ENCODE measurements around the gene EIF3K. TPM values are rescaled to one million over a fixed set of nuclear protein-coding genes. Genes with fewer than 3 reads are reported as not detected.

The EIF3K gene
- total and polyA plus RNA-seq, 2 of the 13 experiments (the other 11 are each of a cell fraction or from before 2014, with no cell fraction given) = 179 to 258 TPM

DNA sequence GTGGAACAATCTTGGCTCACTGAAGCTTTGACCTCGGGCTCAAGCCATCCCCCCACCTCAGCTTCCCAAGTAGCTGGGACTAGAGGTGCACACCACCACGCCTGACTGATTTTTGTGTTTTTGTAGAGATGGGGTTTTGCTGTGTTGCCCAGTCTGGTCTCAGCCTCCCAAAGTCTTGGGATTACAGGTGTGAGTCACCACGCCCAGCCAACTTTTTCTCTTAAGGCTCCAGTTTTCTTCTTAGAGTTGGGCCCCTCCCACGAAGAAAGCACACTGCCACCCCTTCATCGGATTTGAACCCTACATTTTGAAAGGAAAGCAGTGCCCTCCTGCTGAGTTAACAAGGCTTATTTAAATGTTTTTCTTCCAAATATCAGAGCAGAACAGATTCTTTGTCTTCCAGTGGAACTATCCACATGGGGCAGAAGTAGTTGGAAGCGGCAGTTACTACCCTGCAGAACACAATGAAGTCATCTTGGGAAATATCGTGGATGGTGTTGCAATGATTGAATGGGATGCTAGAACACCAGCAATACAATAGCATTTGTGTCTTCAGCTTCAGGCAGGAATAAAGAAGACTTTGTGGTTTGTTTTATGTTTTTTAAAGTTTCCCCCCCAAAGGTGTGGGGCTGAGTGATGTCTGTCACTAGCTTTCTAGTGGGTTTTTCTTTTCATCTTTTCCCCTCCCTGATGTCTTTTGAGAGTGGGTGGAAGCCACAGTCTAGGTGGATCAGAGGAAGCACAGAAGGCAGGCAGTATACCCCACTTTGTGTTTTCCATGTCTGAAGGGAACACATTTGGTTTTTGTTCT is 37.4 kb downstream of the EIF3K start (continued):
- TF ChIP-seq SKI (IDR thresholded peaks at IDR 0.05; ENCODE audit: partially characterized antibody) (peak; percentile 11), ZNF430 (CRISPR knock-in tag; IDR thresholded peaks at IDR 0.05) (no peak), ZNF180 (CRISPR knock-in tag; IDR thresholded peaks at IDR 0.05; ENCODE audit: borderline replicate concordance, low read depth) (no peak), CEBPB (IDR thresholded peaks at IDR 0.05; ENCODE audit: borderline replicate concordance, low read depth, low read length) (peak; percentile 98), PRPF4 (IDR thresholded peaks at IDR 0.05; ENCODE audit: low read depth, low read length, poor library complexity, severe bottlenecking) (no peak), NR1H2 (CRISPR knock-in tag; IDR thresholded peaks at IDR 0.05; ENCODE audit: borderline replicate concordance, low read depth) (no peak), ZNF570 (CRISPR knock-in tag; IDR thresholded peaks at IDR 0.05; ENCODE audit: borderline replicate concordance) (no peak), MIER3 (CRISPR knock-in tag; IDR thresholded peaks at IDR 0.05; ENCODE audit: borderline replicate concordance) (no peak), GZF1 (CRISPR knock-in tag; IDR thresholded peaks at IDR 0.05) (no peak), GLMP (CRISPR knock-in tag; IDR thresholded peaks at IDR 0.05; ENCODE audit: borderline replicate concordance) (no peak), ZNF598 (CRISPR knock-in tag; IDR thresholded peaks at IDR 0.05; ENCODE audit: borderline replicate concordance) (no peak), TCF12 (IDR thresholded peaks at IDR 0.05) (no peak), TCF12 (CRISPR knock-in tag; IDR thresholded peaks at IDR 0.05) (no peak), ZNF143 (CRISPR knock-in tag; IDR thresholded peaks at IDR 0.05) (no peak), ZNF703 (CRISPR knock-in tag; IDR thresholded peaks at IDR 0.05; ENCODE audit: borderline replicate concordance) (no peak), HOXA3 (CRISPR knock-in tag; IDR thresholded peaks at IDR 0.05) (no peak), ZMYM2 (CRISPR knock-in tag; IDR thresholded peaks at IDR 0.05) (no peak), SMC3 (IDR thresholded peaks at IDR 0.05; ENCODE audit: low read length) (0 out of 2 replicates have a peak, but pooled peaks have one; percentile 28), SMARCC2 (IDR thresholded peaks at IDR 0.05) (no peak), SNAPC2 (CRISPR knock-in tag; IDR thresholded peaks at IDR 0.05) (no peak), ZNF367 (CRISPR knock-in tag; IDR thresholded peaks at IDR 0.05; ENCODE audit: borderline replicate concordance) (no peak), EP300 (IDR thresholded peaks at IDR 0.05; ENCODE audit: low read depth in 2 of 2, low read length in 2 of 2) (peak; percentile 65 to 80; a peak in 3 of 4 replicates), EP300 (CRISPR knock-in tag; IDR thresholded peaks at IDR 0.05; ENCODE audit: borderline replicate concordance) (peak; percentile 76), XBP1 (CRISPR knock-in tag; IDR thresholded peaks at IDR 0.05) (no peak), IRX3 (CRISPR knock-in tag; IDR thresholded peaks at IDR 0.05; ENCODE audit: borderline replicate concordance, low read depth) (no peak), TCF7L2 (IDR thresholded peaks at IDR 0.05; ENCODE audit: low read depth, low read length) (peak; percentile 39; the same call in 1 of the 2 replicates), STAG1 (CRISPR knock-in tag; IDR thresholded peaks at IDR 0.05) (no peak)
- TF ChIP-seq, protein P1, sequence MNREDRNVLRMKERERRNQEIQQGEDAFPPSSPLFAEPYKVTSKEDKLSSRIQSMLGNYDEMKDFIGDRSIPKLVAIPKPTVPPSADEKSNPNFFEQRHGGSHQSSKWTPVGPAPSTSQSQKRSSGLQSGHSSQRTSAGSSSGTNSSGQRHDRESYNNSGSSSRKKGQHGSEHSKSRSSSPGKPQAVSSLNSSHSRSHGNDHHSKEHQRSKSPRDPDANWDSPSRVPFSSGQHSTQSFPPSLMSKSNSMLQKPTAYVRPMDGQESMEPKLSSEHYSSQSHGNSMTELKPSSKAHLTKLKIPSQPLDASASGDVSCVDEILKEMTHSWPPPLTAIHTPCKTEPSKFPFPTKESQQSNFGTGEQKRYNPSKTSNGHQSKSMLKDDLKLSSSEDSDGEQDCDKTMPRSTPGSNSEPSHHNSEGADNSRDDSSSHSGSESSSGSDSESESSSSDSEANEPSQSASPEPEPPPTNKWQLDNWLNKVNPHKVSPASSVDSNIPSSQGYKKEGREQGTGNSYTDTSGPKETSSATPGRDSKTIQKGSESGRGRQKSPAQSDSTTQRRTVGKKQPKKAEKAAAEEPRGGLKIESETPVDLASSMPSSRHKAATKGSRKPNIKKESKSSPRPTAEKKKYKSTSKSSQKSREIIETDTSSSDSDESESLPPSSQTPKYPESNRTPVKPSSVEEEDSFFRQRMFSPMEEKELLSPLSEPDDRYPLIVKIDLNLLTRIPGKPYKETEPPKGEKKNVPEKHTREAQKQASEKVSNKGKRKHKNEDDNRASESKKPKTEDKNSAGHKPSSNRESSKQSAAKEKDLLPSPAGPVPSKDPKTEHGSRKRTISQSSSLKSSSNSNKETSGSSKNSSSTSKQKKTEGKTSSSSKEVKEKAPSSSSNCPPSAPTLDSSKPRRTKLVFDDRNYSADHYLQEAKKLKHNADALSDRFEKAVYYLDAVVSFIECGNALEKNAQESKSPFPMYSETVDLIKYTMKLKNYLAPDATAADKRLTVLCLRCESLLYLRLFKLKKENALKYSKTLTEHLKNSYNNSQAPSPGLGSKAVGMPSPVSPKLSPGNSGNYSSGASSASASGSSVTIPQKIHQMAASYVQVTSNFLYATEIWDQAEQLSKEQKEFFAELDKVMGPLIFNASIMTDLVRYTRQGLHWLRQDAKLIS (CRISPR knock-in tag; IDR thresholded peaks at IDR 0.05) = no peak; the same call in 1 of the 2 replicates

Data from HepG2 (cell line).